ENCODE measurements around the gene NEXN. TPM values are rescaled to one million over a fixed set of nuclear protein-coding genes. Genes with fewer than 3 reads are reported as not detected.
A peak's percentile ranks its signal among the peaks of the same experiment; 100 is the strongest.

NEXN gene
- total and polyA plus RNA-seq, 9 donors, result 2.4 to 66.2 (median 13.3) TPM

DNA sequence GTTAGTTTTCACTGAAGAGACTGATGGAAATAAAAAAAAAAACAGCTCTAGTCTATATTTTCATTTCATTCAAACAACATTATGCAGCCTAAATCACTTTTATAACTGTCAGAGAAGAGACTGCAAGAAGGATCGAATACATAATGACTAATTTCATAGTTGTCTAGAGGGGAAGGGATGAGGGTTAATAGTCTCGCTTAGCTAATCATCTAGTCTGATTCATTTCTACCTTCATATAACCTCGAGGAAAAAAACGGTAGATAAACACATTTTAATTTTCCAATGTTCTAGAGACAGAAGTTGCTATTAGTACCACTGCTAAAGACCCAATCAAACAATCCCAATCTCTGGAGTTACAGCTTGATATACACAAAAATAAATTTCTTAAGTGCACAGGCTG, 87.0 kb downstream of the NEXN start:
- Histone ChIP-seq H3K9me3 (no peaks in the 10 kb centered on the region), H3K4me3 (no peak overlapping the region), H3K27ac (no peak overlapping the region), H3K36me3 (no peaks in the 10 kb centered on the region), H3K27me3 (no peaks in the 10 kb centered on the region), H3K4me1 (ENCODE audit: insufficient read depth) (peaks cover 8% of the 10 kb centered on the region)
- no peak for DNase-seq
- intact Hi-C loops (cut with DNase I), result no loop called here
- TF ChIP-seq, protein P1, sequence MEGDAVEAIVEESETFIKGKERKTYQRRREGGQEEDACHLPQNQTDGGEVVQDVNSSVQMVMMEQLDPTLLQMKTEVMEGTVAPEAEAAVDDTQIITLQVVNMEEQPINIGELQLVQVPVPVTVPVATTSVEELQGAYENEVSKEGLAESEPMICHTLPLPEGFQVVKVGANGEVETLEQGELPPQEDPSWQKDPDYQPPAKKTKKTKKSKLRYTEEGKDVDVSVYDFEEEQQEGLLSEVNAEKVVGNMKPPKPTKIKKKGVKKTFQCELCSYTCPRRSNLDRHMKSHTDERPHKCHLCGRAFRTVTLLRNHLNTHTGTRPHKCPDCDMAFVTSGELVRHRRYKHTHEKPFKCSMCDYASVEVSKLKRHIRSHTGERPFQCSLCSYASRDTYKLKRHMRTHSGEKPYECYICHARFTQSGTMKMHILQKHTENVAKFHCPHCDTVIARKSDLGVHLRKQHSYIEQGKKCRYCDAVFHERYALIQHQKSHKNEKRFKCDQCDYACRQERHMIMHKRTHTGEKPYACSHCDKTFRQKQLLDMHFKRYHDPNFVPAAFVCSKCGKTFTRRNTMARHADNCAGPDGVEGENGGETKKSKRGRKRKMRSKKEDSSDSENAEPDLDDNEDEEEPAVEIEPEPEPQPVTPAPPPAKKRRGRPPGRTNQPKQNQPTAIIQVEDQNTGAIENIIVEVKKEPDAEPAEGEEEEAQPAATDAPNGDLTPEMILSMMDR (IDR thresholded peaks at IDR 0.05), result no peak
- TF ChIP-seq POLR2A (IDR thresholded peaks at IDR 0.05) (no peak), EP300 (IDR thresholded peaks at IDR 0.05) (no peak)
- 10 to 14% (median 12%) methylated on average over 4 of the region's 4 CpGs for WGBS, 3 donors

DNA sequence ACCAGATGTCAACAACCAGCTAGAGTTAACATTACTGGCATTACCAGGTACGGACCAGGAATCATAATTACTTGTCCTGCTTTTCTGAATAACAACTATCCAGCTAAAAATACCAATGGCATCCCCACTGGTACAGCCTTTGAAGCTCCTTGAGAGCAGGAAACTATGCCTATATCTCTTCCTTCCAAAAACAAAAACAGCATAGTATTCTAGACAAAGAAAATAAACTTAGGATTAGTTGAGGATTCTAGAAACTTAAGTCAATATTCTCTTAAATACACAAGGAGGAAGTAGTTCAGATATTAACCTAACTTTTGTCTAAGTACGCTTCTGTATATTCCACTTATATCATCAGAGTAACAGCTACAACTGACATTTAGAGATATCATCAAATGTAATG, 87.5 kb downstream of the NEXN start:
- Histone ChIP-seq H3K27ac (no peak overlapping the region), H3K36me3 (no peaks in the 10 kb centered on the region), H3K4me3 (peak overlapping the region; percentile 60), H3K27me3 (no peaks in the 10 kb centered on the region), H3K4me1 (ENCODE audit: insufficient read depth) (peaks cover 6% of the 10 kb centered on the region), H3K9me3 (no peaks in the 10 kb centered on the region)
- DNase-seq, result no peak
- 35 to 40% (median 37%) methylated on average over 2 of the region's 2 CpGs for WGBS, 3 donors
- TF ChIP-seq POLR2A (IDR thresholded peaks at IDR 0.05) (no peak), EP300 (IDR thresholded peaks at IDR 0.05) (no peak)
- TF ChIP-seq, protein P1 (IDR thresholded peaks at IDR 0.05), result no peak
- intact Hi-C loops (cut with DNase I), result no loop called here

DNA sequence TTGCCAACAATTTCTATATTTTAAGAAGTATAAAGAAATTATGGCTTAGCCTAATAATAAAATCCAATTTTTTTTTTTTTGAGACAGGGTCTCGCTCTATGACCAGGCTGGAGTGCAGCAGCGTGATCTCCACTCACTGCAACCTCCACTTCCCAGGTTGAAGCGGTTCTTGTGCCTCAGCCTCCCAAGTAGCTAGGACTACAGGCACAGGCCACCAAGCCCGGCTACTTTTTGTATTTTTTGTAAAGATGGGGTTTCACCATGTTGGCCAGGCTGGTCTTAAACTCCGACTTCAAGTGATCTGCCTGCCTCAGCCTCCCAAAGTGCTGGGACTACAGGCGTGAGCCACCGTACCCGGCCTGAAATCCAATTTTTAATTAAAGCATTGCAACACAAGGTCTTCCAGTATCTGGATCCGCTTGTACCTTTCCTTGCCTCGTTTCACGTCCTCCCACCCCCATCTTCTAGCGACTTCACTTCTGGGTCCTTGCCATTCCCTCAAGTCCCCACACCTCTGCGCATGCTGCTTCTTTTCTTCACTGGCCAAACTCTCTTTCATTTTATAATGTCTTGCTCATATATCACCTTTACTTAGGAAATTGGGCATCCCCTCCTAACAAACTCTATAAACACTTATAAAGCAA, 88.1 kb downstream of the NEXN start:
- no peaks in the 10 kb centered on the region for H3K36me3 ChIP-seq
- H3K4me1 ChIP-seq (ENCODE audit: insufficient read depth), result peaks cover 7% of the 10 kb centered on the region
- TF ChIP-seq EP300 (IDR thresholded peaks at IDR 0.05) (no peak), POLR2A (IDR thresholded peaks at IDR 0.05) (no peak)
- TF ChIP-seq, protein P1 (IDR thresholded peaks at IDR 0.05), result no peak
- H3K27me3 ChIP-seq, result no peaks in the 10 kb centered on the region
- intact Hi-C loops (cut with DNase I), result no loop called here
- H3K27ac ChIP-seq, result no peak overlapping the region
- H3K4me3 ChIP-seq, result peak overlapping the region; percentile 60
- H3K9me3 ChIP-seq, result no peaks in the 10 kb centered on the region
- WGBS, 3 donors, result 56 to 67% (median 63%) methylated on average over 13 of the region's 13 CpGs
- DNase-seq, result no peak

DNA sequence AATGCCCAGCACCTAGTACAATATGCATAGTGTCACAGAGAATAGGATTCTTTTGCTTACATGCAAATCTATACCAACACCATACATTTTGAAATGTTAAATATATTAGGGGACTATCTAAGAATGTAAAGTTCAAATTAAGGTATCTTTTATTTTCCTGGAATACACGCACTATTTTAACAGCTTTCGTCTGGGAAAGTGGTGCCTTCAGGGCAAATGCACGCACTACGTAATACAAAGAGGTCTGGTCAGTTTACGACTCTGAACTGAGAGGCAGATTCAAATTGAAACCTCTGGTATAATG, 89.5 kb downstream of the NEXN start:
- Histone ChIP-seq H3K27me3 (no peaks in the 10 kb centered on the region), H3K4me3 (peak overlapping the region; percentile 60), H3K9me3 (no peaks in the 10 kb centered on the region), H3K4me1 (ENCODE audit: insufficient read depth) (peaks cover 4% of the 10 kb centered on the region), H3K27ac (peak overlapping the region; percentile 84 to 93), H3K36me3 (no peaks in the 10 kb centered on the region)
- TF ChIP-seq POLR2A (IDR thresholded peaks at IDR 0.05) (no peak), EP300 (IDR thresholded peaks at IDR 0.05) (no peak)
- TF ChIP-seq, protein P1 (IDR thresholded peaks at IDR 0.05), result no peak
- intact Hi-C loops (cut with DNase I), result loop anchor here in 1 of 4 donors (2.0 kb wide), 1 partner anchor 27 kb away; the partner anchor contains the start of gene DNAJB4
- DNase-seq, result no peak
- WGBS, 3 donors, result 0 to 1% (median 0%) methylated on average over 5 of the region's 5 CpGs
